Activated CD4-positive, alpha-beta T cell treated with anti-CD3 and anti-CD28 coated beads, Interleukin-2, amount 10 ng/mL, durations not matched to agents 24 days and 14 days (primary cell): Measurements from ENCODE around the gene MAIP1. TPM values are rescaled to one million over a fixed set of nuclear protein-coding genes. Genes with fewer than 3 reads are reported as not detected.
A peak's percentile ranks its signal among the peaks of the same experiment; 100 is the strongest.

Experiments used
- DNase-seq: peaks from one replicate; pipeline ENCODE4 v3.0.0; 2022
- H3K27ac Mint-ChIP-seq: one replicate; pipeline ENCODE4 v1.8.0; 2022; ENCODE audit warnings: mild to moderate bottlenecking, mixed read lengths
- H3K27me3 Mint-ChIP-seq: one replicate; pipeline ENCODE4 v1.8.0; 2022; ENCODE audit warnings: mixed read lengths
- H3K36me3 Mint-ChIP-seq: one replicate; pipeline ENCODE4 v1.8.0; 2022; ENCODE audit warnings: low read depth, mild to moderate bottlenecking, mixed read lengths
- H3K4me1 Mint-ChIP-seq: one replicate; pipeline ENCODE4 v1.8.0; 2021; ENCODE audit warnings: mixed read lengths
- H3K4me3 Mint-ChIP-seq: one replicate; pipeline ENCODE4 v1.8.0; 2022; ENCODE audit warnings: mild to moderate bottlenecking, moderate library complexity, mixed read lengths
- H3K9me3 Mint-ChIP-seq: one replicate; pipeline ENCODE4 v1.8.0; 2021; ENCODE audit warnings: mixed read lengths
- intact Hi-C: fragments of 100-400 bp; cut with micrococcal nuclease; formaldehyde crosslinking; loops from one replicate; pipeline ENCODE4 v1.15.1; 2023
- total RNA-seq: library from RNA; stranded (reverse); gene quantifications from 2 replicates; pipeline ENCODE4 v1.2.3, GENCODE V29; 2022

Gene MAIP1
- total RNA-seq, 1 donor from 2014 or later: 27.9 TPM

DNA sequence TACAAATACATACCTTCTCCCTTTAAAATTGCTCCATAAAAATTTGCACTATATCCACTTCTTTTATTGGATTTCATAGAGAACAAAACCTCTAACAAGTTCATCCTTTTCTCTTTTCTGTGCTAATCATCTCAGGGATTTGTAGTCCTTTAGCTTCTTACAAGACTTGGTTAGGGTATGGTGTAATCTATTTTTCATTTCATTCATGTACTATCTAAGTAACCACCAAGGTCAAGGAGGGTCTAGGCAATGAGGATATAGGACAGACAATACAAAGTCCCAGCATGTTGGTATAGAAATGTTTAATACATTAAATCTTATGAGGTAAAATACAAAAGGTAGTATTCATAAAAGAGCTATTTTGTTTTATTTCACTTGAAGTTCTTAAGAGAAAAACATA lies 26.8 kb upstream of the MAIP1 start:
- H3K9me3 Mint-ChIP-seq: no peaks in the 10 kb centered on the region
- H3K4me1 Mint-ChIP-seq: peaks cover 15% of the 10 kb centered on the region
- peaks cover 44% of the 10 kb centered on the region for H3K36me3 Mint-ChIP-seq
- peak; percentile 4 for DNase-seq
- H3K27me3 Mint-ChIP-seq: no peaks in the 10 kb centered on the region
- H3K4me3 Mint-ChIP-seq: no peak overlapping the region
- H3K27ac Mint-ChIP-seq: no peak overlapping the region
- intact Hi-C loops: no loop called here

DNA sequence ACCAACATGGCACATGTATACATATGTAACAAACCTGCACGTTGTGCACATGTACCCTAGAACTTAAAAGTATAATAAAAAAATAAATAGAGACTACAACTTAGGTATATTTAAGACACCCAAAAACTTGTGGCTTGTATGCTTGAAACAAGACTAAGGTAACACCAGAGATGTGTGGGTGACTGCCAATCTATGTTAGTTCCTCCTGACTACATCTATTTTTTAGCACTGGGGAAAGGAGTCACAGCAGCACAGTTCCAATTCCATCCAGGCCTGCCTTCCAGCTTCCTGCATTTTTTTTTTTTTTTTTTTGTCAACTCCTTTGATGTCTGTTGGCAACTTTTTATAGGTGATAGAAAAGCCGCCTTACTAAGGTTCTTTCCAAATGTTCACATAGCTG lies 26.1 kb upstream of the MAIP1 start:
- Mint-ChIP-seq H3K9me3 (no peaks in the 10 kb centered on the region), H3K27ac (no peak overlapping the region), H3K36me3 (peaks cover 45% of the 10 kb centered on the region), H3K4me1 (peaks cover 11% of the 10 kb centered on the region), H3K27me3 (no peaks in the 10 kb centered on the region), H3K4me3 (no peak overlapping the region)
- peak; percentile 38 for DNase-seq
- intact Hi-C loops: no loop called here

DNA sequence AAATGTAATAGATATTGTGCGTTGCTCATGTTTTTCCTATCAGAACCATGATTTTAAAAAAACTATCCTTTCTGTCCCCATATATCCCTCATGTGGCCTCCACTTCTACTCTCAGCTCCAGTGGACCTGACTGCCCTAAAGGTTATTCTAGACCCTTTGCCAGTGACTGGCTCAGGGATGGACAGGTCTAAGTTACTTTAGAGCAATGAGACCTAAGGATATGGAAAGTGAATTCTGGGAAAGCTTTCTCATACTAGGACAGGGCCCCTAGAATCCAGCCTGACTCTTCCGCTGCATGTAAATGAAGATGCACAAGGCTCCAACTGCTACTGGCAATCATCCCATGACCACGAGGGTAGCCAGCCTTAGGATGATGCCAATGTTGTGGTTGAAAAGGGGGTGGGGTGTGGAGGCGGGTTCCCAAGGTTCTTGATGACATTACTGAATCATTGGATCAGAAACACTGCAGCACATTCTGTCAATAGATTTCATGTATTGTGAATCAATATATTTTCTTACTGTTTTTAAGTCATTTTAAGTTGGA lies 23.0 kb upstream of the MAIP1 start:
- Mint-ChIP-seq H3K27ac (peak overlapping the region; percentile 32), H3K4me1 (peaks cover 7% of the 10 kb centered on the region), H3K36me3 (peaks cover 39% of the 10 kb centered on the region), H3K27me3 (no peaks in the 10 kb centered on the region), H3K9me3 (no peaks in the 10 kb centered on the region), H3K4me3 (no peak overlapping the region)
- intact Hi-C loops: no loop called here
- DNase-seq: peak; percentile 45

DNA sequence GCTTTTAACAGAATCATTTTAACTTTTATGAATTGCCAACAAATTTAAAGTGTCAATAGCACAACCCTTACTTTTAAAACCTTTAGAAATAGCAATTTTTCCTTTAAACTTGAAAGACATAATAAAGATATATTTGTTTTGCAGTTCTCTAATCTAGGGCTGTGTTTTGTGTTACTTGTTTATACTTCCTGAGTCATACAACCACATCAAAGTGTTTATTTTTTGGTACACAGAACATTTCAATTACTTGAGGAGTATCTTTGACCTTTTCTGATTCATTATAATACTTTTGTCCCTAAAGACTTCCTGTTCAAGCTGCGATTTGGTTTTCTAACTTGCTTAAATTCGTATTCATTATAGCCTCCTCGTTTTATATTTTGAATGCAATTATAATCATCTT lies 21.9 kb upstream of the MAIP1 start:
- H3K9me3 Mint-ChIP-seq: no peaks in the 10 kb centered on the region
- no peak overlapping the region for H3K27ac Mint-ChIP-seq
- peak; percentile 1 for DNase-seq
- no peak overlapping the region for H3K4me3 Mint-ChIP-seq
- H3K27me3 Mint-ChIP-seq: no peaks in the 10 kb centered on the region
- intact Hi-C loops: no loop called here
- peaks cover 39% of the 10 kb centered on the region for H3K36me3 Mint-ChIP-seq
- H3K4me1 Mint-ChIP-seq: peaks cover 7% of the 10 kb centered on the region

DNA sequence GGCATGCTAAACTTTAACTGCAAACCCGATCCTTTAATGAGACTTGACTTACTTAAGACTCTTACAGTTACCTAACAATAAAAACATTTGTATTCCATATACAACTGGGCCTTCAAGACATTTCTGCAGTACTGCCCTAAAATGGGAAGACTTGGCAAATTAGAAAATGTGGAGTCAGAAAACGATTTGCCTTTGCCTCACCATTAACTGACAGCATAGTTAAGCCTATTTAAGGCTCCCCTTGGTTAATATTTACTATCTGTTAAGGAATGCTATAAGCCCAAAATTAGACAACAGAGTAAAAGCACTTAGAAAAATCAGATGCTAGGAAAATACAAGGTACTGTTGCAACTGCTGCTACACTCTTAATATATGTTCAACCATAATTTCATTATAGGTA lies 18.8 kb upstream of the MAIP1 start:
- H3K9me3 Mint-ChIP-seq: no peaks in the 10 kb centered on the region
- no peak overlapping the region for H3K4me3 Mint-ChIP-seq
- no peaks in the 10 kb centered on the region for H3K27me3 Mint-ChIP-seq
- H3K27ac Mint-ChIP-seq: no peak overlapping the region
- peaks cover 9% of the 10 kb centered on the region for H3K4me1 Mint-ChIP-seq
- intact Hi-C loops: no loop called here
- peaks cover 33% of the 10 kb centered on the region for H3K36me3 Mint-ChIP-seq
- peak; percentile 22 for DNase-seq

DNA sequence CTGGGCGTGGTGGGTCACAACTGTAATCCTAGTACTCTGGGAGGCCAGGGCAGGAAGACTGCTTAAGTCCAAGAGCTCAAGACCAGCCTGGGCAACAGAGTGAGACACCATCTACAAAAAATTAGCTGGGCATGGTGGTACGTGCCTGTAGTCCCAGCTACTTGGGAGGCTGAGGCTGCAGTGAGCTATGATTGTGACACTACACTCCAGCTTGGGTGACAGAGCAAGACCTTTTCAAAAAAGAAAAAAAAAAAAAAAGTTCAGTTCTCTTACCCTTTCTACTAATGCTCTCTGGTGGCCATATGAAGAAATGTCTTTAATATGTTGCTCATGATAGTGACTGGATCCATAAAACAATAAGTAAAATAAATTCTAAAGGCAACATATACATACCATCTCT lies 15.0 kb upstream of the MAIP1 start:
- Mint-ChIP-seq H3K27ac (no peak overlapping the region), H3K4me1 (peaks cover 10% of the 10 kb centered on the region), H3K36me3 (peaks cover 36% of the 10 kb centered on the region), H3K4me3 (no peak overlapping the region), H3K9me3 (no peaks in the 10 kb centered on the region), H3K27me3 (no peaks in the 10 kb centered on the region)
- DNase-seq: peak; percentile 55
- intact Hi-C loops: no loop called here

DNA sequence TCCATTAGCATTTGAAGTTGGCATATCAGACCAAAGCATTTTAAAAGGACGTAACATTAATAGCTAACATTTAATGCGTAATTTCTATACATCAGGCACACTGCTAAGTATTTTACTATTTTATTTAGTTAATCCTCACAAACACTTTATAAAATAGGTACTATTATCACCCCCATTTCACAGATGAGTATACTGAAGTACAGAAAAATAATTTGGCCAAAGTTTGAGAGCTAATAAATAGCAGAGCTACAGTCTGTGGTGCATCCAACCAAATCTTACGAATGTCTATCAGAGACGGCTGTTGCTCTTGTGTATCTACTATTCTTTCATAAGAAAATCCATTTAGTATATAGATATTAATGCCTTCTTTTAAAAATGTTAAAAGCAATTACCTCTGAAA lies 12.0 kb upstream of the MAIP1 start:
- intact Hi-C loops: no loop called here
- Mint-ChIP-seq H3K4me1 (peaks cover 20% of the 10 kb centered on the region), H3K9me3 (no peaks in the 10 kb centered on the region), H3K4me3 (no peak overlapping the region), H3K36me3 (peaks cover 45% of the 10 kb centered on the region), H3K27ac (no peak overlapping the region), H3K27me3 (no peaks in the 10 kb centered on the region)
- DNase-seq: no peak

DNA sequence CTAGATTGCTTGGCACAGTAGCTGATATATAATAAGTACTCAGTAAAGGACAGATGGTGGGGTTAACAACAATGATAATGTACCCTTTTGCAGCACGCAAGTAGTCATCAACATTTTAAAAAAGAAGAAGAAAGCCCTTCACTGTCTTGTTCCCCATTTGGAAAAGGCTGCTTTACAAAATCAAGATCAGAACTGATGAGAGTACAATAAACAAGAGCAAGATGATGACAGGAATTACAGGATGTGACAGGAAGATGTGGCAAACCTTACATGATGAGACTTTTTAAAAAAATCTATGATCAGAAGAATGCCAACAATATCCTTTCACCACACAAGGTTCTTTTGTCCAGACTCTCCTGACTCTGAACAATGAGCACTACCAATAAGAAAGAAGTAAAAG lies 9.2 kb upstream of the MAIP1 start:
- H3K36me3 Mint-ChIP-seq: peaks cover 47% of the 10 kb centered on the region

DNA sequence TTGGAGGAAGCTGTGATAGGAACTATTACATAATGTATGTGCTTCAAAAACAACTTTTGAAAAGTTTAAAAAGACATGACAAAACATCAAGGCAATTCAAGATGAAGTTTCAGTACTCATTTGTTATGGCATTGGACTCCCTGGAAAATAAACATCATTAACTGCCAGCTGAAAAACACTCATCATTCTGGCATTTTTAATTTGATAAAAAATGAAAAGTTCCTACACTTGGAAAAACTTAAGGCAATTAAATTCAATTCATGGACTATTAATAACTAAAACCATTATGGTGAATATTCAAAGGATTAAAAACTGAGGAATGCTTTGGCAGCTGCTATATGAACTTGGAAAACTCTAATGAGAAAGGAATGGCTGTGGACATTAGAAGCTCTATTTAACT lies 8.5 kb upstream of the MAIP1 start:
- Mint-ChIP-seq H3K36me3 (peaks cover 49% of the 10 kb centered on the region), H3K4me1 (peaks cover 31% of the 10 kb centered on the region), H3K27ac (no peak overlapping the region), H3K4me3 (no peak overlapping the region), H3K27me3 (no peaks in the 10 kb centered on the region), H3K9me3 (no peaks in the 10 kb centered on the region)
- intact Hi-C loops: no loop called here
- DNase-seq: no peak

More for the DNA sequence above, 9.2 kb upstream of the MAIP1 start:
- Mint-ChIP-seq H3K27ac (no peak overlapping the region), H3K9me3 (no peaks in the 10 kb centered on the region), H3K4me1 (peaks cover 28% of the 10 kb centered on the region), H3K4me3 (no peak overlapping the region), H3K27me3 (no peaks in the 10 kb centered on the region)
- intact Hi-C loops: no loop called here
- no peak for DNase-seq

DNA sequence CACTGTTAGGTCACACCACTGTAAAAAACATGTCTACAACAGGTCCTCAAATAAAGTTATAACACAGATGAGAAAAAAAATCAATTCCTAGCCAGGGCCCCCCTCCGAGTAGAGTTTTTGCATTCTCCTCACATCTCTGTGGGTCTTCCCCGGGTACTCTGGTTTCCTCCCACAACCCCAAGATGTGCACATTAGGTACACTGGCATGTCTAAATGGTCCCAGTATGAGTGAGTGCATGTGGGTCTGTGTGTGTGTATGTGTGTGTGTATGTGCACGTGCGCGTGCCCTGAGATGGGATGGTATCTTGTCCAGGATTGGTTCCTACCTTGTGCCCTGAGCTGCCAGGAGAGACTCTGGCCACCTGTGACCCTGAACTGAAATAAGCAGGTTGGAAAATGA lies 5.0 kb upstream of the MAIP1 start:
- Mint-ChIP-seq H3K4me1 (peaks cover 38% of the 10 kb centered on the region), H3K4me3 (peak overlapping the region; percentile 37), H3K27me3 (no peaks in the 10 kb centered on the region), H3K36me3 (peaks cover 39% of the 10 kb centered on the region), H3K27ac (peak overlapping the region; percentile 73), H3K9me3 (no peaks in the 10 kb centered on the region)
- intact Hi-C loops: no loop called here
- no peak for DNase-seq

DNA sequence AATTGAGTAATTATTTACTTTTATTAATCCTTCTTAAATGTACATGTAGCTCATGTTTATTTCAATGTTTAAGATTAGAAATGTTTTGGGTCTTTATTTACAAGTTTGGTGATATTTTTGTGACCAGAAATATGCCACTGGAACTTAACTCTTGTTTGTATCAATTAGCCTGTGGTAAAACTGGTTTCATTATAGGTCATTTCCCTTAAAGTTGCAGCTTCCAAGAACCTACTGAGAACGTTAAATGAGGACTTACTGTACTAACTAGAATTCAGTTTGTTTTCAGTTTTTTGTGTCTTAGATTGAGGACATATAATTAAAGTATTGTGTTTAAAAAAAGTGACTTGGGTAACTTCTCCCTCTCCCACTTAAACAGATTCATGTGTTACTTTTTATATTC lies 4.4 kb upstream of the MAIP1 start:
- Mint-ChIP-seq H3K4me1 (peaks cover 38% of the 10 kb centered on the region), H3K9me3 (no peaks in the 10 kb centered on the region), H3K27me3 (no peaks in the 10 kb centered on the region), H3K4me3 (no peak overlapping the region), H3K36me3 (peaks cover 35% of the 10 kb centered on the region), H3K27ac (no peak overlapping the region)
- DNase-seq: no peak
- intact Hi-C loops: no loop called here

DNA sequence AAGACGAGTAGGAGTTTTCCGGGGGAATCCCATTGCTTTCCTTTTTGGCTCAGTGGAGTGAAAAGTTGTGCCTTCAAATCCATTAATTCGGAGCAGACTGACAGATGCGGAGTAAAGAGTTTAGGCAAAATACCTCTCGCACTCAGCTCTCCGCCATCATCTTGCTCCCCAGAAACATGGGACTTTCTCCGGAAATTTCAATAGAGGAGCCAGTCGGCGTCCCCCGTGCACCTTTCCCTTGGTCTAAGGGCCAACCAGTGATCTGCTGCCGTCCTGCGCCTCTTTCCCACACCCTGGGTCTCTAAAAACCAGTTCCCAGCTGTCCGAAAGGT lies 409 bp upstream of the MAIP1 start:
- DNase-seq: no peak
- no peaks in the 10 kb centered on the region for H3K27me3 Mint-ChIP-seq
- H3K4me1 Mint-ChIP-seq: peaks cover 46% of the 10 kb centered on the region
- no peaks in the 10 kb centered on the region for H3K9me3 Mint-ChIP-seq
- intact Hi-C loops: loop anchor here (1.0 to 5.0 kb wide), 2 partner anchors 44 to 857 kb away; partner anchors contain the start of genes BZW1 and C2orf69
- H3K36me3 Mint-ChIP-seq: peaks cover 33% of the 10 kb centered on the region
- H3K27ac Mint-ChIP-seq: peak overlapping the region; percentile 96
- peak overlapping the region; percentile 98 for H3K4me3 Mint-ChIP-seq

DNA sequence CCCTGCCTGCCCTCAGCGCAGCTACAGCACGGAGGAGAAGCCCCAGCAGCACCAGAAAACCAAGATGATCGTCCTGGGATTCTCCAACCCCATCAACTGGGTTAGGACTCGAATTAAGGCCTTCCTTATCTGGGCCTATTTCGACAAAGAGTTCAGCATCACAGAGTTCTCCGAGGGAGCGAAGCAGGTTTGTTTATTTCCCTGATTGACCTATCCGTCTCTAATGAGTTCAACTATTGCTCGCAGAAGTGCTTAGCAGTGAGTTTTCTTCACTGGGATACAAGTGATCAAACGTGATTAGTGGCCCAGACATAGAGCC lies 639 bp downstream of the MAIP1 start:
- intact Hi-C loops: loop anchor here (5.0 kb wide), 1 partner anchor 856 kb away; the partner anchor contains the start of gene BZW1
- Mint-ChIP-seq H3K27ac (peak overlapping the region; percentile 96), H3K4me1 (peaks cover 39% of the 10 kb centered on the region), H3K4me3 (peak overlapping the region; percentile 98), H3K27me3 (no peaks in the 10 kb centered on the region), H3K36me3 (peaks cover 32% of the 10 kb centered on the region), H3K9me3 (no peaks in the 10 kb centered on the region)
- no peak for DNase-seq

DNA sequence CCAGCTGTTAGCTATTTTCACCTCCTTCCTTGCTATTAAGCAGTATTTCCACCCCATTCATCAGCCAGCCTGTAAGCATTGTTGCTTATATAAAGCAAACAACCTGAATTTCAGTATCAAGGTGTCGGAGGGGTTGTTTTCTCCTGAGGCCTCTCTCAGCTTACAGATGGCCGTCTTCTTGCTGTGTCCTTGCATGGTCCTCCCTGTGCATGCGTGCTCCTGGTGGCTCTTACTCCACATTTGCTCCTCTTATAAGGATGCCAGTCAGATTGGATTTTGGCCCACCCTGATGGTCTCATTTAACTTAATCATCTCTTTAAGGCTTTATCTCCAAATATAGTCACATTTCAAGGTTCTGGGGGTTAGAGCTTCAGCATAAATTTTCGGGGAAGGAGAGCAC lies 2.6 kb downstream of the MAIP1 start:
- Mint-ChIP-seq H3K4me3 (peak overlapping the region; percentile 54), H3K27ac (no peak overlapping the region), H3K36me3 (peaks cover 40% of the 10 kb centered on the region), H3K9me3 (no peaks in the 10 kb centered on the region), H3K27me3 (no peaks in the 10 kb centered on the region), H3K4me1 (peaks cover 37% of the 10 kb centered on the region)
- intact Hi-C loops: loop anchor here (5.0 kb wide), 1 partner anchor 854 kb away; the partner anchor contains the start of gene BZW1
- DNase-seq: no peak

DNA sequence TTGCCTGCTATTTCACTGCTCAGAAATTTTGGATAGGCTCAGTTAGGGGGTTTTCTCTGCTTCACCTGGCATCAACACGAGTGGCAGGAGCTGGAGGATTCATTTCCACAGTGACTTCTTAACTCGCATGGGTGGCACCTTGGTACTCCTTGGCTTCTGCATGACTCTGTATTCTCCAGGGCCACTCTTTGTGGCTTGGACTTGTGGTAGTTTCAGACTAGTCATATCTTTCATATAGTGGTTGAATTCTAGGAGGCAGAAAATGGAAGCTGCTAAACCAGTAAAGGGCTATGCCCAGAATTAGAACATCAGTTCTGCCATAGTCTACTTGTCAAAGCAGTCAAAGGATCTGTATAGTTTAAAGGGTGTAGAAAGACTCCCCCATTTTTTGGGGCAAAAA lies 6.8 kb downstream of the MAIP1 start:
- H3K27ac Mint-ChIP-seq: no peak overlapping the region
- H3K36me3 Mint-ChIP-seq: peaks cover 58% of the 10 kb centered on the region

More for the DNA sequence above, 6.8 kb downstream of the MAIP1 start:
- Mint-ChIP-seq H3K4me1 (peaks cover 24% of the 10 kb centered on the region), H3K4me3 (no peak overlapping the region), H3K27me3 (no peaks in the 10 kb centered on the region), H3K9me3 (no peaks in the 10 kb centered on the region)
- intact Hi-C loops: no loop called here
- DNase-seq: no peak
